ENCODE results near the gene PLPP4. TPM values are rescaled to one million over a fixed set of nuclear protein-coding genes. Genes with fewer than 3 reads are reported as not detected.

PLPP4 gene
- total and polyA plus RNA-seq, 2 of the 13 experiments (the other 11 are each of a cell fraction or from before 2014, with no cell fraction given), result not detected

GRCh38 chr10:120495226-120496009, 38.4 kb downstream of the PLPP4 start (continued):
- no peak for TF ChIP-seq ZNF512B (CRISPR knock-in tag; IDR thresholded peaks at IDR 0.05; ENCODE audit: borderline replicate concordance)
- no peak for TF ChIP-seq ZNF350 (CRISPR knock-in tag; IDR thresholded peaks at IDR 0.05; ENCODE audit: borderline replicate concordance, low read depth)
- no peak for TF ChIP-seq ZNF704 (CRISPR knock-in tag; IDR thresholded peaks at IDR 0.05; ENCODE audit: borderline replicate concordance)
- TF ChIP-seq POLR2A (IDR thresholded peaks at IDR 0.05; ENCODE audit: insufficient read depth in 1 of 2, low read depth in 2 of 2, low read length in 2 of 2), result no peak
- no peak for TF ChIP-seq YEATS2 (CRISPR knock-in tag; IDR thresholded peaks at IDR 0.05; ENCODE audit: borderline replicate concordance)
- TF ChIP-seq NPAS2 (CRISPR knock-in tag; IDR thresholded peaks at IDR 0.05; ENCODE audit: borderline replicate concordance), result no peak
- TF ChIP-seq GPBP1L1 (CRISPR knock-in tag; IDR thresholded peaks at IDR 0.05), result no peak
- no peak for TF ChIP-seq RFXAP (CRISPR knock-in tag; IDR thresholded peaks at IDR 0.05; ENCODE audit: borderline replicate concordance)
- no peak for TF ChIP-seq TBX3 (IDR thresholded peaks at IDR 0.05; ENCODE audit: borderline replicate concordance)
- TF ChIP-seq ZNF615 (CRISPR knock-in tag; IDR thresholded peaks at IDR 0.05; ENCODE audit: borderline replicate concordance), result no peak

All from HepG2 (cell line).